IPS DF 6.9 (cell line): Measurements from ENCODE around the gene PCDHB11.
"Not testable (repeated sequence)": the region's sequence is repeated elsewhere in the genome, so short reads cannot be mapped to it uniquely, and the experiment has no call there.

Experiments used
- DNase-seq: peaks from one replicate; pipeline ENCODE4 v3.0.0-alpha.2; 2013; ENCODE audit warnings: low read depth, low spot score
- H3K27ac ChIP-seq: one replicate; pipeline ENCODE4 v1.5.1; 2013; ENCODE audit warnings: low read length, control low read depth
- H3K27me3 ChIP-seq: 2 replicates; pipeline ENCODE4 v1.6.1; 2013; ENCODE audit warnings: mild to moderate bottlenecking, low read length; ENCODE audit not compliant: control insufficient read depth, insufficient read depth
- H3K36me3 ChIP-seq: 2 replicates; pipeline ENCODE4 v1.6.1; 2013; ENCODE audit warnings: low read length; ENCODE audit not compliant: control insufficient read depth, insufficient read depth
- H3K4me1 ChIP-seq: 2 replicates; pipeline ENCODE4 v1.6.1; 2013; ENCODE audit warnings: low read length; ENCODE audit not compliant: control insufficient read depth, insufficient read depth
- H3K4me3 ChIP-seq: 2 replicates; pipeline ENCODE4 v1.5.1; 2013; ENCODE audit warnings: mild to moderate bottlenecking, low read length
- H3K9me3 ChIP-seq: 2 replicates; pipeline ENCODE4 v1.6.1; 2013; ENCODE audit warnings: low read length, inconsistent platforms; ENCODE audit not compliant: control insufficient read depth, insufficient read depth
- WGBS: extraction: QIAGEN DNeasy Blood & Tissue Kit; methylation state at CpG from one replicate; pipeline ENCODE4 v1.1.7; 2013; ENCODE audit warnings: mixed read lengths, missing lambda C conversion rate; ENCODE audit not compliant: insufficient read length, insufficient coverage; 5-methylcytosine and 5-hydroxymethylcytosine counted together

Gene PCDHB11

GRCh38 chr5:141172381-141173204 is 26.8 kb upstream of the PCDHB11 start, which contains the start of gene PCDHB7:
PCDHB7 (plus strand) TSS chr5:141172644; CDS start chr5:141172836, 192 bp downstream.
- DNase-seq: peak; percentile 50
- no peaks in the 10 kb centered on the region for H3K36me3 ChIP-seq
- H3K27ac ChIP-seq: no peak within 1 kb of the TSS
- no peak within 1 kb of the TSS for H3K4me3 ChIP-seq
- H3K9me3 ChIP-seq: no peaks in the 10 kb centered on the region
- H3K4me1 ChIP-seq: no peaks in the 10 kb centered on the region
- H3K27me3 ChIP-seq: no peaks in the 10 kb centered on the region
- WGBS: no CpG with 5 or more reads among the region's 20 CpGs

GRCh38 chr5:141174291-141175104 is 24.9 kb upstream of the PCDHB11 start:
- H3K27ac ChIP-seq, H3K4me1 ChIP-seq, H3K36me3 ChIP-seq, H3K4me3 ChIP-seq, H3K27me3 ChIP-seq, H3K9me3 ChIP-seq, DNase-seq: not testable (repeated sequence)
- no CpG with 5 or more reads among the region's 79 CpGs for WGBS

- no peaks in the 10 kb centered on the region for H3K9me3 ChIP-seq
- no peaks in the 10 kb centered on the region for H3K4me1 ChIP-seq
- no peaks in the 10 kb centered on the region for H3K36me3 ChIP-seq
- H3K4me3 ChIP-seq: no peak overlapping the region
- DNase-seq: no peak
- H3K27ac ChIP-seq: no peak overlapping the region
- no peaks in the 10 kb centered on the region for H3K27me3 ChIP-seq
- WGBS: no CpG with 5 or more reads among the region's 1 CpG
Measured at GRCh38 chr5:141175933-141176332, 23.5 kb upstream of the PCDHB11 start.

- H3K27ac ChIP-seq, H3K4me3 ChIP-seq, H3K27me3 ChIP-seq, H3K4me1 ChIP-seq, H3K9me3 ChIP-seq, H3K36me3 ChIP-seq, DNase-seq: not testable (repeated sequence)
- WGBS: no CpG with 5 or more reads among the region's 18 CpGs
Measured at GRCh38 chr5:141177577-141178191, 21.7 kb upstream of the PCDHB11 start, which contains the start of gene PCDHB8. PCDHB8 (plus strand) TSS chr5:141177790; CDS start chr5:141178035, 245 bp downstream.

DNA sequence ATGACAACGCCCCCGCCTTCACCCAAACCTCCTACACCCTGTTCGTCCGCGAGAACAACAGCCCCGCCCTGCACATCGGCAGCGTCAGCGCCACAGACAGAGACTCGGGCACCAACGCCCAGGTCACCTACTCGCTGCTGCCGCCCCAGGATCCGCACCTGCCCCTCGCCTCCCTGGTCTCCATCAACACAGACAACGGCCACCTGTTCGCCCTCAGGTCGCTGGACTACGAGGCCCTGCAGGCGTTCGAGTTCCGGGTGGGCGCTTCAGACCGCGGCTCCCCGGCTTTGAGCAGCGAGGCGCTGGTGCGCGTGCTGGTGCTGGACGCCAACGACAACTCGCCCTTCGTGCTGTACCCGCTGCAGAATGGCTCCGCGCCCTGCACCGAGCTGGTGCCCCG is 20.1 kb upstream of the PCDHB11 start:
- H3K9me3 ChIP-seq, H3K36me3 ChIP-seq, H3K27ac ChIP-seq, H3K4me3 ChIP-seq, DNase-seq, H3K27me3 ChIP-seq, H3K4me1 ChIP-seq: not testable (repeated sequence)
- WGBS: no CpG with 5 or more reads among the region's 39 CpGs

GRCh38 chr5:141179876-141180275 is 19.6 kb upstream of the PCDHB11 start:
- H3K27me3 ChIP-seq, DNase-seq, H3K9me3 ChIP-seq, H3K36me3 ChIP-seq, H3K27ac ChIP-seq, H3K4me1 ChIP-seq, H3K4me3 ChIP-seq: not testable (repeated sequence)
- WGBS: no CpG with 5 or more reads among the region's 32 CpGs

GRCh38 chr5:141180313-141180712 is 19.1 kb upstream of the PCDHB11 start:
- no peak overlapping the region for H3K27ac ChIP-seq
- DNase-seq: no peak
- H3K36me3 ChIP-seq: no peaks in the 10 kb centered on the region
- H3K4me3 ChIP-seq: no peak overlapping the region
- no peaks in the 10 kb centered on the region for H3K27me3 ChIP-seq
- WGBS: no CpG with 5 or more reads among the region's 1 CpG
- no peaks in the 10 kb centered on the region for H3K4me1 ChIP-seq
- H3K9me3 ChIP-seq: no peaks in the 10 kb centered on the region; the same call in 1 of the 2 replicates

GRCh38 chr5:141182248-141182647 is 17.2 kb upstream of the PCDHB11 start, which contains the start of gene PCDHB16:
PCDHB16 (plus strand) TSS chr5:141182387; CDS start chr5:141182560, 173 bp downstream.
- H3K27ac ChIP-seq: no peak within 1 kb of the TSS
- WGBS: no CpG with 5 or more reads among the region's 13 CpGs
- no peak within 1 kb of the TSS for H3K4me3 ChIP-seq

GRCh38 chr5:141184117-141184855 is 15.1 kb upstream of the PCDHB11 start:
- H3K27ac ChIP-seq, H3K9me3 ChIP-seq, H3K36me3 ChIP-seq, H3K27me3 ChIP-seq, H3K4me3 ChIP-seq, H3K4me1 ChIP-seq, DNase-seq: not testable (repeated sequence)
- no CpG with 5 or more reads among the region's 69 CpGs for WGBS

More at GRCh38 chr5:141182248-141182647, 17.2 kb upstream of the PCDHB11 start, which contains the start of gene PCDHB16:
- H3K4me1 ChIP-seq: no peaks in the 10 kb centered on the region
- H3K36me3 ChIP-seq: no peaks in the 10 kb centered on the region
- DNase-seq: peak; percentile 50
- no peaks in the 10 kb centered on the region for H3K27me3 ChIP-seq
- H3K9me3 ChIP-seq: no peaks in the 10 kb centered on the region; the same call in 1 of the 2 replicates
